HG03064 (cell line): ENCODE results near the gene SLC1A7.

ENCODE experiments used
- ATAC-seq: cut with Tn5 transposase; IDR thresholded peaks from one replicate; pipeline ENCODE4 v1.9.1; 2021; ENCODE audit warnings: low read depth; ENCODE audit not compliant: unreplicated experiment

The SLC1A7 gene

DNA sequence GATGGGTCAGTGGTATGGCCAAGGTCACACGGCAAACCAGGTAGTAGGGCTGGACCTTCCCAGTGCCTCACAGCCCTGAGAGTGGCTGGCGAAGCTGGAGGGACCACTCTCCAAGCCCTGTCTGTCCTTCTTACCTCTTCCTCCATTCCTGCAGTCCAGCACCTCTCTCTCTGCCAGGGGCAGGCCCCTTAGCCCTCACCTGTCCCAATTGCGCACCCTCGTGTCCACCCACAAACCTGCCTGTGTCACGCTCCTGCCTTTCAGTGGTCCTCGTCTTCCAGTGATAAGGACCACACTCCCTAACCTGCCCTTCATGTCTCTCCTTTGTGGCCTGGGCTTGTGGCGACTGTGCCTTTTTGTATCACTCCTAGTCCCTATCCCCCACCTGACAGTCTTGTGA lies 77.0 kb downstream of the SLC1A7 start:
- ATAC-seq: no peak

DNA sequence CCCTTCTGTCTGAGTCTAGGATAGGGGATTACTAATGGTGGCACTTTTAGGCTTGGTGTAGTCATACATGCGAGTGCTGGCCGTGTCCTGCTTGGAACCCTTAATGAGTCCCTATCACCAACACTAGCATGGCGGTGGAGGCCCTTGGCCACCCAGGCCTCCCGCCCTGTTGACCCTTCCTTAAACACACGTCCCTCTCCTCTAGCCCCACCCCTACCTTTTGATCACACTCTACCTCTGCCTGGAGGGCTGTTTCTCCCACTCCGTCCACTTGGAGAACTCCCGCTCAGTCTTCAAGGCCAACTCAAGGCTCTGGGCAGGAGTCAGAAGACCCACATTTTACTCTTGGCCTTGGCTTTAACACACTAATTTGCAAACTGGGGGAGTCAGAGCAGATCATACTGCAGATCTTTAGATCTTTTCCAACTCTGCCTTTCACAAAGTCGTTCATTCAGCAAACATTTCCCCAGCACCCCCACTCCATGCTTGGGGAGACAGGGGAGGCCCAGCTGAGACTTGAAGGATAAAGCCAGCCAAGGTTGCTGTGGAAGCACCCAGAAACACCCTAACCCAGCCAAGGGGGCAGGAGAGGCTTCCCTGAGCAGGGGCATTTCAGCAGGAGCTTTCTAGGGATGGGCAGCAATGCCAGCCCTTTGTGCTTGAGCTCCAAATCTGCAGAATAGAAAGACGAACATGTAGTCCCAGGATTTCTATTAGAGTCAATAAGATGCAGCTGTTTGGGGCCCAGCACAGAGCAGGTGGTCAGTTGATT lies 78.5 kb downstream of the SLC1A7 start:
- no peak for ATAC-seq

DNA sequence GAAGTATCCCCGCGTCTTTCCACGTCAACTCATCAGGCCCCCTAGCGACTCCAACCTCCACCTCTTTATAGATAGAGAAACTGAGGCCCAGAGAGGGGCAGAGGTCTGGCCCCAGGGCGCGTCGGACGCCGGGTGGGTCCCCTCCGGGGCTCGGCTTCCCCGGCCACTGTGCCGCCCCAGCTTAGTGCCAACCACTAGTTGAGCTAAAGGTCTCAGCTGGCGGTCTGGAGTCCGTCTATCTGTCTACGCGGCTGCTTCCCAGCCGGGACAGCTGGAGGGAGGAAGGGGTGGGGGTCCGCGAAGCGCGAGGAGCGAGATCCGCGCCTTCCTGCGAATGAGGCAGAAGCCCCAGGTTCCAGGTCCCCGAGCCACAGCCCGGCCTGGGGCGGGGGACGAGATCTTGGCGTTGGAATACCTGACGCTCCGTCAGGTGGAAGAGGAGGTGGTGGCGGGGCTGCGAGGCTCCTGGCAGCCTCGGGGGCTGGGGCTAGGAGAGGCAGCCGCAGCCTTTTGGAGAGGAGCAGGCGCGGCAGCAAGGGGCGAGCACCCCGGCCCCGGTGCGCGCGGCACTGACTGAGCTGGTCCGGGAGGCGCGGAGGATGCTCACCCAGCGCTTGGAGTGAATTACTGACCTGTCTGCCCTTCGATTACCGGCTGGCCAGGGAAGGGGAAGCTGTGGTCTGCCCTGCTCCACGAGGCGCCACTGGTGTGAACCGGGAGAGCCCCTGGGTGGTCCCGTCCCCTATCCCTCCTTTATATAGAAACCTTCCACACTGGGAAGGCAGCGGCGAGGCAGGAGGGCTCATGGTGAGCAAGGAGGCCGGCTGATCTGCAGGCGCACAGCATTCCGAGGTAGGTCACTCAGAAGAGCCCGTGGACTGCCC lies 79.5 kb downstream of the SLC1A7 start:
- ATAC-seq: no peak

DNA sequence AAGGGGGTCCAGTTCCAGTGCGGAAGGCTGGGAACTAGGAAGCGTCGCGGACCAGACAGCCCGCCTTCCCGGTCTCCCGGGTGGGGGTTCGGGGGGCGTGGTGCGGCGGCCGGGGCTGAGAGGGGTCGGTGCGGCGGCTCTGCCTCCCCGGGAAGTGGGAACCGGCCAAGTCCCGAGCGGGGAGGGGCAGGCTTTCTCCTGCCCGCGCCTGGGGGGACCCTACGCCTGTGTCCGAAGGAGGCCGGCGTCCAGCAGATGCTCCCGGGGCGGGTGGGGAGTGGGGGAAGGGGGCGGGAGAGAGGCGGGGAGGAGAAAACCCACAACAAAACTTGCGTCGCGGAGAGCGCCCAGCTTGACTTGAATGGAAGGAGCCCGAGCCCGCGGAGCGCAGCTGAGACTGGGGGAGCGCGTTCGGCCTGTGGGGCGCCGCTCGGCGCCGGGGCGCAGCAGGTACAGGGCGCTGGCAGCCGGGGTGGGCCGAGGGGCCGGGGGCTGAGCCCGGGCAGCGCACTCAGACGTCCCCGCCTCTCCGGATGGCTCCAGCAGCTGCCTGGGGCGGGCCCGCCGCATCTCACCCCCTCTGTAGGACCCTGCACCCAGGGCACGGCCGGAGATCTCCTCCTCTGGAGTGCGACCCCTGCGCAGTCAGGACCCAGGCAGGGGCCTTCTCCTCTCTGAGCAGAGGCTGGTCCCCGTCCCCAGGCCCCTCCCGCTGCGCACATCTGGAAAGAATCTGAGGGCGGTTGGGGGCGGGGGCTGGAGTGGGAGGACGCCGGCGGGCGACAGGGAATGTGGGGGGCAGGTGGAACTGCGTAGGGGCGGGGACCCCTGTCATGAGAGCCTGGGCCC lies 80.4 kb downstream of the SLC1A7 start, which contains the start of gene PODN:
PODN (plus strand) TSS at position 355 of the 849 bp plus-strand sequence. CDS start 7,643 bp downstream, outside the sequence.
- ATAC-seq: no peak

DNA sequence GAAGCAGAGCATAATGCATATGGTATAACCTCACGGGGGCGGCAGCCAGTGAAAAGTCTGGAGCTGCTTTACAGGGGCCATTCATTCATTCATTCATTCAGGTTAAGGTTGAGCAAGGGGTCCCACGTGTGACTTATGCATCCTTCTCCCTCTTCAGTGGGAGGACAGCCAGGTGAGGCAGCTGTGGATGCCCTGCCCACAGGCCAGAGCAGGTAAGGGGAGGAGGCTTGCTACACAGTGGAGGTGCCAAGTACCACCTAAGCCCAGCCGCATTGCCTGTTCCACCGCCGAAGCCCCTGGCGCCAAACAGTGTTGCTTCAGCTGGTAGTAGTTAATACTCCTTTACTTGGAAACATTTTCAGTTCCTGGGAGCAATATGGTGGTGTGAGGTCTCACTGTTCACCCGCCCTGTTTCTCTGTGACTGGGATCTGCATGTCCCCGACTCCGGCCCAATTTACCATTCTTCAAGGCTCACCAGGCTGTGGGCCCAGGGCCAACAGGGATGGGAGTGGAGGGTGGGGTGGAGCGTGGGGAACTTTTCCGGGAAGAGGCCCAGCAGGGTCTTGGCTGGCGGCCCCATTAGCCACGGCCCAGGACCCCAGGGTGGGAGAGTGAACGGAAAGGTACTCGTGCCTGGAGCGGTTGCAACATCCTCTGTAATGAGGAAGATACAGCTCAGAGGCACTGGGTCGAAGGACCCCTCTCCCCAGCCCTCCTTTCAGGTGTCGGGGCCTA lies 81.1 kb downstream of the SLC1A7 start:
- no peak for ATAC-seq

DNA sequence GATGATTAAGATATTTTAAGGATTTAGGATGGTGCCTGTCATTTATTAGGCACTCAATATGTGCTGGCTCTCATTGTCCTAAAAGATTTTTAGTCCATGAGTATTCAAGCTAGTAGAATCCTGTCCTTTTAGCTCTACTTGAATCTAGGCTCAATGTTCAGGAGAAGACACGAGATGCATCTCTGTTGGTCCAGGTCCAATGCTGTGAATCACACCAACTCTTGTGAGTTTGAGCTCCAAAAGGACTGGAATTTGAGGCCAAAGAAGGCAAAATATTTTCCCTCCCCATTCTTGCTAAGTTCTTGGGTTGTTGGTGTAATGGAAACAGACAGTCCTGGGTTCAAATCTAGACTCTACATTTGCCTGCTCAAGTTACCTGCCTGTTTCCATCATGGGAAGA lies 81.9 kb downstream of the SLC1A7 start:
- ATAC-seq: no peak

DNA sequence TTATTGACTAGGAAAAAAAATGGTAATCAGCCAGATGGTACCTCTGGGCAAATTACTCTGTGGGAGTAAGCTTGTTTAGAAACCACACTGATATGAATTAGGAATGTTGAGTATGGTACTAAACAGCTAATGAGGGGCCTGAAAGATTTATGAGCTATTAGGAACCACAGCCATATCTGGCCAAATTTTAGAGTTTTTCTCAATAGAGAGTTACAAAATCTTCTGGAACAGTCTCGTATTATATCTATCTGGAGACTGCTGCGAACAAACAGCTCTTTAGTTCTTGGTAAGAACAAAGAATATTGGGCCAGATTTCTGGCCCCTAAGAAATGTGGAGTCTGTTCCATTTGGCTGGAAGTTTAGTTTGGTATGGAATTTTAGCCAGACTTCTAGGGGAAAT lies 85.3 kb downstream of the SLC1A7 start:
- no peak for ATAC-seq

DNA sequence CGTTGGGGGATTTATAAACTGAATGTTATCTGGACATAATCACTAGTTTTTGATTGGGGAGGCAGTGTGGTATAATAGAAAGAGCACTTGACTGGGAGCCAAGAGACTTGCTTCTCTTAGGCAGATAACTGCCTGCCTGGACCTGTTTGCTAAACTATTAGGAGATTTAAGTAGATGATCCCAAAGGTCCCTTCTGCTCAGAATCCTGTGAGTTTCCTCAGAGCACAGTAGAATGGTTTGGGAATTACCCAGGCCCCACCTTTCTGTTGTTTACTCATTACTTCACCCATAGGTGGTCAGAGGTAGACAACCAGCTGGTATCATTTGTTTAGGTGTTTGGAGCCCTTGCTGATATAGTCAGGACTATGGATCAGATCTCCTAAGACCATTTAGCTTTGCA lies 90.8 kb downstream of the SLC1A7 start:
- ATAC-seq: no peak

DNA sequence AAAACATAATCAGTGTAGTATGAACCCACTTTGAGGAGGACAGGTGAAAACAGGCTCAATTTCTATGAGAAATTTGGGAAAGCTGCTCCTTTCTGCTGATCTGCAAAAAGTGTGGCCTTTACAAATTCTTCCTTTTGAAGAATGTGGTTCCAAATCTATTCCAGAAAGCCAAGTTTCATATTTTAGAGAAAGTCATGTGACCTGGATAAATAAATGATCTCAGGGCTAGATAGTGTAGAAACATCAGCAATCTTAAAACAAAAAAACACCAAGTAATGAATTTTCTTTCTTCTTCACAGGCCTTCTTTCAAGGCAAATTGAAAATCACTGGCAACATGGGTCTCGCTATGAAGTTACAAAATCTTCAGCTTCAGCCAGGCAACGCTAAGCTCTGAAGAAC lies 92.1 kb downstream of the SLC1A7 start:
- no peak for ATAC-seq

DNA sequence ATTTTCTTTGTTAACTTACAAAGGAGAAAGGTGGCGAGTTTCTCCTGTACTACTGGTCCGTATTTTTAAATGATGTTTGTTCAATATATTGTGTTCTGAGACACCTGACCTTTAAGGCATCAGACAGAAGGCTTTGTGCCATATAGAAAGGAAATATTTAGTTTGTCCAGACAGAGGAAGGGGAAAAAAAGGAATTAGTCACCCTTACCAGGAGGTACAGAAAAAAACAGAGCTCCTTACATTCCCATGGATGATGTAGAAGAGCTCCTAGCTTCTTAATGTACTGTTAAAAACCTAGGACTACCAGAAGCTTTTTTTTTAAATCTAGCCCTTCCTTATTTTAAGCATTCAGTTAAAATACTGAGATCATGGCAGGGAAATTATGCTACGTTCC lies 92.9 kb downstream of the SLC1A7 start:
- ATAC-seq: no peak

DNA sequence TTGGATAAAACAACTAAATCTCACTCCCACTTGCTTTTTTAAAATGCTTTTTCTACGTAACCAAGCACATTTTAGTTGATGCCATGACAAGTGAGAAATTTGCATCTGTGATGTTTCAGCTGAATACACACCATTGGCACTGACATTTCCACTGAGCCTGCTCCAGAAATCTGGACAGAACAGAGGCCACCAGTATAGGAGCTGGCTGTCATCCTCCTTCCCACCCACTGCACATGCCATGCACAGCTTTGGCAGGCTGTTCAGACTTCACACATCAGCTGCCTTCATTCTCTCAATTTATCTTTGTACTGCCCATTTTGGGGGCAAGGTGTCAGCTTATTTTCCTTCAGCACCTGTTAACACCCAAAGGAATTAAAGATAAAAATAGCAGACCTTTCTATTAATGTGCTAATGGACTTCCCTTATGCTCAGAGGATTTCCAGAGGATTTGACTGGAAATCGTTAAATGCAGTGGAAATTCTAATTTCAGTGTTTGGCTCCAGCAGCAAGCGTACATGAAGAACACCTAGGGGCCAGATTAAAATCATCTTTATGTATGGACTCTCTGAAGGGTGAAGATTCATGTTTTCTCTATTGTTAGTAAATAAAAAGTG lies 93.4 kb downstream of the SLC1A7 start:
- no peak for ATAC-seq

DNA sequence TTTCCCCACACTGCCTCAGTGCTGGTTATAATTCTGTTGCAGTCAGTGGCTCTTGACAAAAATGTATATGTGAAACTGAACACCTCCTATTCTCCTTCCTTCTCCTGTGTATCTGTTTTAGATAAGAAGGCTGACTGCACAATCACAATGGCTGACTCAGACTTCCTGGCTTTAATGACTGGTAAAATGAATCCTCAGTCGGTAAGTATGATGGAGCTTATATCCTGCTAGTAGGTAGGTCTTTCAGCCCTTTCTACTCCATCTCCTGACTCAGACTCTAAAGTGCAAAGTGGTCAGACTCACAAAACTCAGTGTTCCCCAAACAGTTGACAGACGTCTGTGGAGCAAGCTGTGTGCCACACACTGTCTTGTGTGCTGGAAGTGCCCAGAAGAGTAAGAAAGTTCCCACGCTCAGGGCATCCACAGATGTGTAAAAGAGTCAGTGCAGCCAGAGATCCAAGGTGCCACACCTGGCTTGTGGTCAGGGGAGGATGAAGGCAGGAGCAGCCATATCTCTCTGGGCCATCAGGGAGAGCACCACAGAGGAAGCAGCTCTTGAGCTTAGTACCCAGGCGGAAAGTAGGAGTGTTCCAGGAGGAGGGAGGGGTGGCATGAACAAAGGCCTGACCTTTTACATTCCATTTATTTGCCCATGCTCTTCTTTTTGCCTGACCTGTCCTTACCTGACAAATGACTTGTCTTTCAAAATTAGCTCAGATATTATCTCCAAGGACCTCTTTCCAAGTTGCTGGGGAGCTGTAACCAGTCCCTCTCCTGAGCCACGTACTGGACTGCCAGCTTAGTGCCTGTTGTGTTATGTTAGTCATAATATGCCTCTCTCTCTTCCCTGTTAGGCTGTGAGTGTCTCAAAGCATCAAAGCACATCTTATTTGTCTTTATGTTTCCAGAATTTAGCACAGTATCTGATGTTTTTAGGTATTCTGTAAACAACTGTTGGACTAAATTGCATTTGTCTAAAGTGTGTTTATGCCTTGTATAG lies 94.4 kb downstream of the SLC1A7 start:
- ATAC-seq: no peak

DNA sequence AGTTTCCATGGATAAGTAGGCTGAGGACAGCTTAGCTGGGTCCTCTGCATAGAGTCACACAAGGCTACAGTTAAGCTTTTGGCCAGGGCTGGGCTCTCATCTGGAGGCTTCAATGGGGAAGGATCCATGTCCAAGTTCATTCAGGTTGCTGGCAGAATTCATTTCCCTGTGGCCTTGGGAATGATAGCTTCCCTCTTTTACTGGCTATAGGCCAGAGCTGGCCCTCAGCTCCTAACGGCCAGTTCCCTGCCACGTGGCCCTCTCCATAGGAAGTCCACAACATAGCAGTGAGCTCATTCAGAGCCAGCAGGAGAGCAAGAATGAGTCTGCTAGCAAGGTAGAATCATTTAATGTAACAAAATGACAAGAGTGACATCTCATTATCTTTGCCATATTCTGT lies 95.5 kb downstream of the SLC1A7 start:
- ATAC-seq: no peak

DNA sequence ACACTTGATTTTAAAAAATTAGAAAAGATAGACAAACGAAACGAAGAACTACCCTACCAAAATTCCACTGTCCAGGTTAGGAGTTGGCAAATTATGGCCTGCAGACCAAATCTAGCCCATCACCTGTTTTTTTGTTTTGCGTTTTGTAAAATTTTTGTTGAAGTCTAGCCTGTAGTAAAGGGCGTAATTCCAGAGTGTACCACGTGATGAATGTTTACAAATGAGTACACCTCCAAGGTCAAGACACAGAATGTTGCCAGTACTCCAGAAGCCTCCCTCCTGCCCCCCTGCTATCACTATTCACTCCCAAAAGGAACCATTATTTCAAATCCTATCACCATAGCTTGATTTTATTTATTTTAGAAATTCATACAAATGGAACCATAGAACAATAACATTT lies 97.5 kb downstream of the SLC1A7 start:
- ATAC-seq: no peak

DNA sequence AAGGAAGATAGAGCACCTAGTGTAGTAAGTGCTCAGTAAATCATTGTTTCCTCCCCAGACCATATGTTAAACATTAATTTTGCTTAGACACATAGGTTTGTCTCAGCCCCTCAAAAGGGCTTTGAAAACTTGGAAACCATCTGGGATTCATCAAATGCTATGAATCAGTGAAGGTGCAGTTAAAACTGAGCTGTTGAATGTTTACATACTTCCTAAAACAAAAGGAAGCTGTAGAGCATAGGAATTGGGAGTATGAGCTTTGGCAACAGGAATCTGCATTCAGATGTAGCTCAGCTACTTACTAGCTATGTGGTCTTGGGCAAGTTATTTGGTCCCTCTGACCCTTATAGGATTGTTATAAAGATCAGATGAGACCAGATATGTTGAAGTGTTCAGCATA lies 99.2 kb downstream of the SLC1A7 start:
- no peak for ATAC-seq

DNA sequence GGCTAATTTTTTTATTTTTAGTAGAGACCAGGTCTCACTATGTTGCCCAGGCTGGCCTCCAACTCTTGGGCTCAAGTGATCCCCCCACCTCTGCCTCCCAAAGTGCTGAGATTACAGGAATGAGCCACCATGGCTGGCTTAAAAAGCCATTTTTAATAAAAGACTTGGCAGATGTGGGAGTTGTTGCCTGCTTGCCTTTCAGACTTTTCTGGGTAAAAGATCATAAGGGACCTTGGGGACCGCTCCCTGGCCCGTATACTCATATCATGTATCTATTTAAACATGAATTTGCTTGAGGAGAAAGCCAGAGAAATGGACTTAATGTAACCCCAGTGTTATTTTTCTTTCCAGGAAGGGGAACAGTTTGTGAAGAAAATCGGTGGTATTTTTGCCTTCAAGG lies 103.9 kb downstream of the SLC1A7 start:
- ATAC-seq: no peak
